ENCODE measurements around the gene CRTC1.
A peak's percentile ranks its signal among the peaks of the same experiment; 100 is the strongest.

The CRTC1 gene

GRCh38 chr19:18733762-18734332 lies 50.4 kb downstream of the CRTC1 start:
- peak; percentile 26 for DNase-seq

GRCh38 chr19:18735324-18735723 lies 51.8 kb downstream of the CRTC1 start:
- DNase-seq, result no peak

- DNase-seq, result no peak
Measured at GRCh38 chr19:18735752-18736151, 52.3 kb downstream of the CRTC1 start.

- DNase-seq, result no peak
Measured at GRCh38 chr19:18736415-18737336, 53.2 kb downstream of the CRTC1 start.

- DNase-seq, result no peak
Measured at GRCh38 chr19:18737337-18737953, 54.0 kb downstream of the CRTC1 start.

- DNase-seq, result no peak
Measured at GRCh38 chr19:18737954-18738351, 54.5 kb downstream of the CRTC1 start.

DNA sequence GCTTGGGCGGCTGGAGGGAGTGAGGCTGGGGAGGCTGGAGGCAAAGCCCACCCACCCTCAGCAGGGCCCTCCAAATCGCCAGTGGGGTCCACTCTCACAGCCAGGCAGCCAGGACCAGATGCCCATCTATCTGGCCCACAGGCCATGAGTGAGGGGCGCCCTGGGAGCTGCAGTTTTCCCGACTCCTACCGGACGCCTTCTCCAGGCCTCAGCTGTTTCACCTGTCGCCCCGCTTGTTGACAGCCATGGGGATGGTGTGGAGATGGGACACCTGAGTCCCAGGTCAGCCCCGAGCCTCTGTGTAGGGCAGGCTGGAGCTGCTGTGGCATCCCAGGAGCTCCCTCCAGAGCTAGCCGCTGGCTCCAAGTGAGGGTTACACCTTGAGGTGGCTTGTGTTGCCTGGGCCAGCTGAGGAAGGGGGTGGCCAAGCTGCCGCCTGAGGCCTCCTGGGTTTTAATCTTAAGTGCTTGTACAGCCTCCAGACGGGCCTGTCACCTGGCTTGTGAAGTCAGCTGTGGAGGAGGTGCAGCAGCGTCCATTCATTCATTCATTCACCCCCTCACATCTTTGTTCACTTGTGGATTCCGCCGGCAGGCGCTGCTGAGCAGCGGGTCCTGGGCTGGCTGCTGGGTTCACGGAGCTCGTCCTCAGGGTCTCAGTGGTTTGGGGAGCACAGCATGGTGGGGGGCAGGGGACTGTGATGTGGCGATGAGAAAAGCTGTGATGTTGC lies 55.6 kb downstream of the CRTC1 start:
- DNase-seq, result no peak

DNA sequence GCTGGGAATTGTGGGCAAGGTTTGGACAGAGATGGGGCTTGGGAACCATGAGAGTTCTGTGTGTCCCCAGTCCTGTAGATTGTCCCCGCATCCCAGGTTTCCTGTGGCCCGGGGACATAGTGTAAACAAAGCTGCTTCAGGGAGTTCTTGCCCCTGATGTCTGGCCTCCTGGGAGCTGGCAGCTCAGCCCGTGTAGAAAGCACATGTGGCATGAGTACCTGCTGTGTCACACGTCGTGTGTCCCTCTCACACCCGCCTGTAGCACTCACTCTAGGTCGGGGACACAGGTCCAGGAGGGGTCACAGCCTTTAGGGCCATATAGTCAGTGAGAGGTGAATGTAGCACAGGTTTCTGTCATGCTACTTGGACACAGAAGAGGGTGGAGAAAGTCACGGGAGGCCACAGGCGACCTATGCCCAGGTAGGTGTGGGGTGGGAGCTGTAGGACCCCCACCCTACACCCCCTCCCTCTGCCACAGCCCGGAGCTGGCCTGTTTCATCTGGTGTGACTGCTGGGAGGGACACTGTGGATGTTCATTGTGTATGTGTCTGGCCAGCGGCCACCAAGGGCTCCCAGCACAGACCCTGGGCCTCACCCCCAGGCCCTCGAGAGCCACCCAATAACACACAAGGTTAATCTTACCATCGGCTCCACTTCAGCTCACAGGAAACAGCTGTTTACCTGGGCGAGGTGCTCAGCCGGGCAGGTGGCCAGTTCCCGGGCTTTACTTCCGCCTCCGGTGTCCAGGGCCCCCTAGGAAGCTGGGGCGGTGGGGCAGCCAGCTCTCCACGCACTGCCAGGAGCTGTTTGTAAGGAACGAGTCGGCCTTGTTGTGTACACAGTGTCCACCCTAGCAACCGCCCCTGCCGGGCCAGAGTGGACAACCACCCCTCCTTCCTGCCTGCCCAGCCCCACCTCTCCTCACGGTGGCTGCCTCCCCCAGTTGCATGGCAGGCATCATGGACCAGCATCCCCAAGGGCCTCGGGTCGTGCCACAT lies 57.9 kb downstream of the CRTC1 start:
- no peak for DNase-seq

DNA sequence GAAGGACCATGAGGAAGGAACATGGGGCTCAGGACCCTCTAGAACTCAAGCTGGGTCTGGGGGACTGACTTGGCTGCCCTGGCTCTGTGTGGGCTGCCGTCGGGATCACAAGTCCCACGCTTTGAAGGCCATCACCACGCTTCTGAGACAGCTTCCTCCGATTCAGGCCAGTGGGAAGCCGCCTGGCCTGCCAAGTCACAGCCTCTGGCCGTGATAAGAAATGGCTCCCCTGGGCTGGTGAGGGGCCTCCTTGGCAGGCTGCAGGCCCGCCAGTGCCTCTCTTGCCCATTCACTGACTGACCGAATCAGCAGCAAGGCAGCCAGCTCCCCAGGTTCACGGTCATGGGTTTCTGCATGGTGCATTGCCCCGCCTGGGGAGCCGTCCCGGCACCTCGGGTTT lies 58.8 kb downstream of the CRTC1 start:
- no peak for DNase-seq

- no peak for DNase-seq
Measured at GRCh38 chr19:18742838-18743783, 59.6 kb downstream of the CRTC1 start.

GRCh38 chr19:18743784-18744418 lies 60.4 kb downstream of the CRTC1 start:
- DNase-seq, result no peak

DNA sequence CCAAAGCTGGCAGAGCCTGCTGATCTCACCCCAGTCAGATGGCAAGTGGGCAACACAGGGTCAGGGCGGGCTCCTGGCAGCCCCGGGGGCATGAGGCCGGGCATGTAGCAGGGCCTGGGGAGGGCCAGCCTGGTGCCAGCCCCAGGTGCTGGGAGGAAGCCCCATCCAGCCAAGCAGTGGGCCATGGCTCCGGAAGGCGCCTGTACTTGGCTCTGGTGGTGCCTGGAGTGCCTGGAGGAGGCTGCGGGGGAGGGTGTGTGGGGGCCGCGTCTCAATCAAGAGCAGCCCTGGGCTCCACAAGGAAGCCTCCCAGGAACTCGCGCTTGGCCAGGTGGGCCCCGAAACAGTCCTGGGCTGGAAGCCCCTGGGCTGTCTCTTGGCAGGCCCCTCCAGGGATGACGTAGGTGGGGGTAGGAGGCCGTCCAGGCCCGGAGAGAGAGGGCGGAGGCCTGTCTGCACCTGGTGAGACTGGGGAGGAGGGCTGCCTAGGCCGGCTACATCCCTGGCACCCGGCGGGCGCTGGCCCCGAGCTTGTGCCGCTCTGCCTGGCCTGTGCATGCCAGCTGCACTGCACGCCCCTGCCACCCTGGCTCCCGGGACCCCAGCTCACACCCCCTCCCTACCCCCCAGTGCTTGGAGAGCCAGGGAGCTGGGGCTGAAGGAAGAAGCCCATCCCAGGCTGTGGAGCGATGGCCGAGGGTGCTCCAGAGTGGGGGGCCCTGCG lies 61.7 kb downstream of the CRTC1 start:
- no peak for DNase-seq

- no peak for DNase-seq
Measured at GRCh38 chr19:18745931-18746330, 62.5 kb downstream of the CRTC1 start.

DNA sequence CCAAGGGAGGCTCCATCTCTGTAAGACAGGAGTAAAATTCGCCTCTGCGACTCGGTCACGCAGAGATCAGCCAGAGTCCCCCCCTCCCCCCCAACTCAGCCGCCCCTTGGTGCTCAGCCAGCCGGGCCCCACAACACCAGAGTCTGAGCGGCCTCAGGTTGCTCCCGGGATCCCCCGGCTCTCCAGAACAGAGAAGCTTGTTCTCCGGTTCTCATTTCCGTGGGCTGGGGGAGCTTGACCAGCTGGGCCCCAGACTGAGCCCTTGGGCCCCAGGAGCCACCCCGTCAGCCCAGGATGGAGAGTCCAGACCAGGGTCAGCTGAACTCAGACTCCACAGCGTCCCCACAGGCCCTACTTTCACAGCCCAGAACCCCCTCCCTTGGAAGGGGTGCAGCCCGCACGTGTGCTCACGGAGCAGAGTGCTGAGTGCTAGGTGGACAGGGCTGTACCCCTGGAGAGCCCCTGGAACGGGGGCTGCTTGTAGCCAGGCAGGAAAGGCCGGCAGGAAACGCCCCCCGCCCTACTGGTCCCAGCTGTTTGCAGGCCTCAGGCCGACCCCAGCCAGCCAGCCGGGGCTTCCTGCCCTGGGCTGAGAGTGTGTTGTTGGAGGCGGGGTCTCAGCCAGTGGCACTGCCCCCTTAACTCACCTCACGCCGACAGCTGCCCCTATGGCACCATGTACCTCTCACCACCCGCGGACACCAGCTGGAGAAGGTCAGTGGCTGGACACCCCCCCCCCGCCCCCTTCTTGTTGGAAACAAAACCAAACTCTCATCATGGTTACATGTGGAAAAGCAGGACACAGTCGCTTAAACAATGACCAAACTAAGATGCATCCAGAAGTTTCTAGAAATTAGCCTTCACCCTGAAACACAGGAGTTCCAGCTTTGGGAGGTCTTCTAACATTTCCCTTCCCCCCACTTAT lies 63.2 kb downstream of the CRTC1 start:
- no peak for DNase-seq

- no peak for DNase-seq
Measured at GRCh38 chr19:18749362-18750231, 66.1 kb downstream of the CRTC1 start.

DNA sequence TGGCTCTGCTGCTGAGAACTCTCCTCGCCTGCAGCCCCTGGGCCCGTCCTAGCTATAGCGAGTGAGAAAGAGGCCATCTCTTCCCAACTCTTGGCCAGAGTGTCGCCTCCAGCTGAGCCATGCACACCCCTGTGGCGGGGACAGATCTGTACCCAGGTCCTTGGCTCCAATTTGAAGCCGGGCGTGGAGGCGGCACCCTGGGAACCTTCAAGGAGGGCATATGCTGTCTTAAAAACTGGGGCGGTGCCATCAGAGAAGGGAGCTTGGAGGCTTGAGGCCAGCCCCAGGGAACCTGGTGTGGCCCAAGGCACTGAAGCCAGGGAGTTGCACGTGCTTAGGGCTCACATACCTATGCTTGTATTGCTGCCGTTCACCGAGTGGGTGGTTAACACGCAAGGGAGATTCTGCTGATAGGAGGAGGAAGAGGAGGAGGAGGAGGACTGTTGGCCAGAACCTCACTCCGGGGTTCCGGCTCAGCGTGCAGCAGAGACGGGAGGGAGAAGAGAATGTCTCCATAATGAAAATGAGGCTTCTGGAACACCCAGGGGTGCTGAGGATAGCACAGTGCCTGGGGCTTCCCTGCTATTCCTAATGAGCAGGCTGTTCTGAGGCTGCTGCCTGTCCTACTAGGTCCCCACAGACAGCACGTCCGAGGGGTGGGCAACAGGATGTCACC lies 67.0 kb downstream of the CRTC1 start:
- DNase-seq, result no peak

- DNase-seq, result no peak
Measured at GRCh38 chr19:18751571-18751970, 68.1 kb downstream of the CRTC1 start.

All from MV-4-11 (cell line).